ENCODE data around the gene ENDOV. TPM values are rescaled to one million over a fixed set of nuclear protein-coding genes. Genes with fewer than 3 reads are reported as not detected.

Gene ENDOV
- total and polyA plus RNA-seq, 2 donors (not counting 3 experiments of a cell fraction or from before 2014, with no cell fraction given) = 20.4 to 25.9 TPM

DNA sequence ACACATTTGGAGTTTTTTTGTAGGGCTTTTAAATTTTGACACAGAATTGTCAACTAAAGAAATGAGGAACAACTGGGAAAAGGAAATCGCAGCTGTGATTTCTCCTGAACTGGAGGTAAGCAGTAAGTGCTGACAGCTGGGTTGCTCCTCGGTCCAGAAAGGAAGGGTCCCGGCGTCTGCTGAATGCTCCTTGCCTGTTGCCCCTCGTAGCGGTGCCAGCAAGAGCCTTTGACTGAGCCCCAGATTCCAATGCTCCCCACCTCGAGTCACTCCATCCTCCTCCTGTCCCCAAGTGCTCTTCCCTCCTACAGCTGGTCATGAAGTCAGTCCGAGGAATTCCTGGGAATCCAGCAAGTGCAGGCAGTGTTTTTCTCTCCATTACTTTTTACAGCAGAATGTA is 32.0 kb upstream of the ENDOV start:
- intact Hi-C loops (cut with micrococcal nuclease) = no loop called here
- CTCF ChIA-PET = no interaction called here
- no peak for DNase-seq (ENCODE audit: low read depth, low spot score)
- no peaks in the 10 kb centered on the region for H3K79me2 ChIP-seq (ENCODE audit: control insufficient read depth, insufficient read depth, low read length)
- H3K4me2 ChIP-seq (ENCODE audit: insufficient read depth, low read length) = no peak overlapping the region
- no peak overlapping the region for H2AFZ ChIP-seq (ENCODE audit: low read depth, low read length)
- no peaks in the 10 kb centered on the region for H3K9me3 ChIP-seq (replicated peaks; ENCODE audit: control insufficient read depth, insufficient read depth, low read length)
- H3K36me3 ChIP-seq (ENCODE audit: control insufficient read depth in 2 of 2, extremely low read depth in 1 of 2, insufficient read depth in 2 of 2, low read length in 2 of 2) = peaks cover 12 to 67% of the 10 kb centered on the region in 2 experiments
- no peaks in the 10 kb centered on the region for H3K27me3 ChIP-seq (ENCODE audit: control insufficient read depth in 2 of 2, insufficient read depth in 2 of 2, low read length in 2 of 2)
- BruUV-seq (replicated peaks) = no TSS peak
- TF ChIP-seq POLR2AphosphoS5 (IDR thresholded peaks at IDR 0.05; ENCODE audit: insufficient read depth, low read depth, low read length) (no peak), JUN (IDR thresholded peaks at IDR 0.05; ENCODE audit: borderline replicate concordance, insufficient read depth, insufficient read length, low read depth) (no peak), EZH2 (IDR thresholded peaks at IDR 0.05; ENCODE audit: borderline replicate concordance, low read depth, low read length, severe bottlenecking) (no peak), MYC (IDR thresholded peaks at IDR 0.05; ENCODE audit: low read depth, low read length) (no peak), POLR2A (IDR thresholded peaks at IDR 0.05; ENCODE audit: low read depth, low read length) (no peak), FOS (IDR thresholded peaks at IDR 0.05; ENCODE audit: borderline replicate concordance, insufficient read depth, low read length) (no peak), GATA2 (IDR thresholded peaks at IDR 0.05; ENCODE audit: insufficient read depth, insufficient read length, low read depth, low read length) (no peak)
- TF ChIP-seq, protein P1, sequence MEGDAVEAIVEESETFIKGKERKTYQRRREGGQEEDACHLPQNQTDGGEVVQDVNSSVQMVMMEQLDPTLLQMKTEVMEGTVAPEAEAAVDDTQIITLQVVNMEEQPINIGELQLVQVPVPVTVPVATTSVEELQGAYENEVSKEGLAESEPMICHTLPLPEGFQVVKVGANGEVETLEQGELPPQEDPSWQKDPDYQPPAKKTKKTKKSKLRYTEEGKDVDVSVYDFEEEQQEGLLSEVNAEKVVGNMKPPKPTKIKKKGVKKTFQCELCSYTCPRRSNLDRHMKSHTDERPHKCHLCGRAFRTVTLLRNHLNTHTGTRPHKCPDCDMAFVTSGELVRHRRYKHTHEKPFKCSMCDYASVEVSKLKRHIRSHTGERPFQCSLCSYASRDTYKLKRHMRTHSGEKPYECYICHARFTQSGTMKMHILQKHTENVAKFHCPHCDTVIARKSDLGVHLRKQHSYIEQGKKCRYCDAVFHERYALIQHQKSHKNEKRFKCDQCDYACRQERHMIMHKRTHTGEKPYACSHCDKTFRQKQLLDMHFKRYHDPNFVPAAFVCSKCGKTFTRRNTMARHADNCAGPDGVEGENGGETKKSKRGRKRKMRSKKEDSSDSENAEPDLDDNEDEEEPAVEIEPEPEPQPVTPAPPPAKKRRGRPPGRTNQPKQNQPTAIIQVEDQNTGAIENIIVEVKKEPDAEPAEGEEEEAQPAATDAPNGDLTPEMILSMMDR (IDR thresholded peaks at IDR 0.05; ENCODE audit: extremely low read depth in 1 of 2, insufficient read depth in 1 of 2, low read depth in 1 of 2, low read length in 2 of 2) = no peak
- TF ChIP-seq, protein P2, sequence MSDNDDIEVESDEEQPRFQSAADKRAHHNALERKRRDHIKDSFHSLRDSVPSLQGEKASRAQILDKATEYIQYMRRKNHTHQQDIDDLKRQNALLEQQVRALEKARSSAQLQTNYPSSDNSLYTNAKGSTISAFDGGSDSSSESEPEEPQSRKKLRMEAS (IDR thresholded peaks at IDR 0.05; ENCODE audit: insufficient read depth, insufficient read length) = no peak
- H3K4me3 ChIP-seq (replicated peaks in 1 of 3; ENCODE audit: insufficient read depth in 1 of 3, low read depth in 1 of 3, low read length in 3 of 3) = no peak overlapping the region
- POLR2A ChIA-PET = interaction anchor here (0.6 kb wide), 1 partner anchor 551 kb away, joined by 3 read pairs; no protein-coding TSS in a partner anchor
- dilution Hi-C loops (cut with MboI; ENCODE audit: extremely low pct_ligation_motif_present, low sequenced_read_pairs) = no loop called here
- no peak overlapping the region for H3K9ac ChIP-seq (replicated peaks; ENCODE audit: extremely low read depth, insufficient read depth, low read length)
- peaks cover 8% of the 10 kb centered on the region for H3K4me1 ChIP-seq (ENCODE audit: control insufficient read depth, extremely low read depth, insufficient read depth, low read length)
- H3K9me1 ChIP-seq (replicated peaks; ENCODE audit: control insufficient read depth, extremely low read depth, insufficient read depth, low read length) = no peaks in the 10 kb centered on the region
- no peak overlapping the region for H3K27ac ChIP-seq (ENCODE audit: insufficient read depth, low read depth, low read length)
- H4K20me1 ChIP-seq (replicated peaks; ENCODE audit: control insufficient read depth, extremely low read depth, insufficient read depth, low read length) = no peaks in the 10 kb centered on the region
- FAIRE-seq = no peak

Measured in endothelial cell of umbilical vein (primary cell).